GM21390 (cell line): ENCODE results near the gene TCF12.

Source experiments
- ATAC-seq: cut with Tn5 transposase; IDR thresholded peaks from one replicate; pipeline ENCODE4 v1.9.1; 2021; ENCODE audit not compliant: unreplicated experiment

TCF12 gene

DNA sequence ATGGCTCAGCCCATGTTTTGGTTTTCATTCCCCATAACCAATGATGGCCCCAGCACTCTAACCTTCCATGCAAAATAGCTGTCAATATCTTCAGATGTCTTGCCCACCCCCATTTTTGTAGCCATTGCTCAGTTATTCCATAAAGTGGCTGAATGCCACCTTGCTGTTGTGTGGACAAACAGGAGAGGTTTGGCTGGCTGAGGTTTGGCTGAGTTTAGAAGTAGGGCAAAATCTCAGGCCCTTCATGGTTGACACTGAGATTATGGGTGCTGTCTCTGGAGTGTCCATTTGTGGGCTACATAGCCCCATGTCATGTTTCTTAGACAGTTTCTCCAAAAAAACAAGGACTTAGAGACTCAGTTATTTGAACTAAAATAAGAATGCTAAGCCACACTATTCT lies 96.9 kb downstream of the TCF12 start:
- no peak for ATAC-seq

DNA sequence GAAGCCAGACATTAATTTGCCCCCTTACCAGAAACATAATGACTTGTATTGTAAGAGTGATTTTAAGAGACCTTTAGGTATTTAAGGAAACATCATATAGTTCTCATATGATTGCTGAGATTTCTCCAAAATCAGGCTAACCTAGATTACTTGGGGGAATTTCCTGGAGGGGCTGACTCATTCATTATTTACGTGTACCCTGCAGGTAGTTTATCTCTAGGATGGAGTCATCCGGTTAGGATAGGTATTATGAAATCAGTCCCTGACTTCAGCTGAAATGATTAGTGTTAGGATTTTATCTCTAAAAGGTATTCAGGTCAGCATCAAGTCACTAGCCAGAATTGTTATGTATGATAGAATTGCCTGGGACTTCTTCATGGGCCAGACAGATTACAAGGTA lies 97.5 kb downstream of the TCF12 start:
- no peak for ATAC-seq

DNA sequence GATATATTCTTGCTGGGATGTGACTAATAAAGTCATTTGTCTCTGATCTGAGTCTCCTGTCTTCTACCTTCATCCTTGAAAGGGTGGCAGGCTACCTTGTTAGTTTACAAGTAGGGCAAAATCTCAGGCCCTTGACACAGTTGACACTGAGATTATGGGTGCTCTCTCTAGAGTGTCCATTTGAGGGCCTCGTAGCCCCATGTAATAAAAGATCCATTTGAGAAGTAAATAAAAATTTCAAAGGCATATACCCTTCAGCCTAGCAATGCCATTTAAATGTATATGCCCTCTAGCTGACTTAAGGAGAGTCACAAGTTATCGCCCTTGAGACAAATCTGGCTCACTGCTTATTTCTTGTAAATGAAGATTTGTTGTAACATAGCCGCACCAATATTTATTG lies 98.6 kb downstream of the TCF12 start:
- ATAC-seq: no peak

DNA sequence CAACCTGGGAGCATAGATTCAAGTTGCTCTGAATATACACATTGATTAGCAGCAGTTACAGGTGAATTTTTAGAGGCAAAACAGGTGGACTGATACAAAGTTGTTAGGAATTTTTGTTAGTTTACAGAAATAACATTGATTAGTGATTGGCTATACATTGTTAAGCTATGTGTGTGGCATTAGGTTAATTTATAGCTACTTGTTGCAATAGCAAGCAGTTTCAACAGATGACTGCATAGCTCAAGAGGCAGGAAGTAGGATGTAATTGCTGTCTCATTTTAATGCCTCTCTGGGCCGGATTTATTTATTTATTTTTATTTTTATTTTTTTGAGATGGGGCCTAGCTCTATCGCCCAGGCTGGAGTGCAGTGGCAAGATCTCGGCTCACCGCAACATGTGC lies 99.7 kb downstream of the TCF12 start:
- ATAC-seq: no peak

DNA sequence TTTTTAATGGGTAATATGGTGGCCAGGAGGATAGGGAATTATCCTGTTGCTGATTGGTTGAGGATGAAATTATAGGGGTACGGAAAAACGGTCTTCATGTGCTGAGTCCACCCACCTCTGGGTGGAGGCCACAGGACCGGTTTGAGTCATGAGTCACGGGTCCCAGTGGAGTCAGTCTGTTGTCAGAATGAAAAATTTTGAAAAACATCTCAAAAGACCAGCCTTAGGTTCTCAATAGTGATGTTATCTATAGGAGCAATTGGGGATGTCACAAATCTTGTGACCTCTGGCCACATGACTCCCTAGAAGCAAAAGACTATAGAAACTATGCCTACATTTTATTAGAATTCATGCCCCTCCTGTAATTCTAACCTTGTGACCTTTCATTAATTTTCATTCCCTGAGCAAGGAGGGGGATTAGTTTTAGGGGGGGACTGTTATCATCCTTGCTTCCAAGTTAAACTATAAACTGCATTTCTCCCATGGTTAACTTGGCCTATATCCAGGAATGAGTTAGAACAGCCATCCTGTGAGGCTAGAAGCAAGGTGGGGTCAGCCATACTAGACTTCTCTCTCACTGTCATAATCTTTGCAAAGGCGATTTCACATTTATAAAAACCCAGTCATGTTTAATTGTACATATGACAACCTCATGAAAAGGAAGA lies 101.2 kb downstream of the TCF12 start:
- no peak for ATAC-seq

DNA sequence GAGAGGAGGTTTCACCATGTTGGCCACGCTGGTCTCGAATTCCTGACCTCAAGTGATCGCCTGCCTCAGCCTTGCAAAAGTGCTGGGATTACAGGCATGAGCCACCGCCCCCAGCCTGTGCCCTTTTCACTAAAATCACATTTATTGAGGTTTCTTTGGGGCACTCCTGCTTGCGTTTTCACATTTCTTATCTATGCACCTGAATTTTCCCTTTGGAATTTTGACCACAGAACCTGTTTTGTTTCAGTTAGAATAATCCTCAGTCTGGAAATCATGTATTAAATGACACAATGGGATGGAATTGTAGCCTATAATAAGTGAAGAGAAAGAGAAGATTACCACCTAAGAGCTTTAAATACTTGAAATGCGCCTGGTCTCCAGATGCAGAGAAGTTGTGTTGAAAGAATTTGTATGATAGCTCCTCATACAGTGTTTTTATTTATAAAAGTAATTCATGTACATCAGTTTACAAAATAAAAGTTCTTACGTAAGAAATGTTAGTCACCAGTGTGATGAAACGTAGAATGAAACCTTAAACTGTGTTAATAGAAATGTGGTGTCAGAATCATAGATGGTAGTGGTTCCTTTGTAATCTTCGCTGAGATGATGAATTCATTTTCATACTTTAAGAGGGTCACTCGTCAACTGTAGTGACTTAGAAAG lies 107.0 kb downstream of the TCF12 start:
- ATAC-seq: no peak

DNA sequence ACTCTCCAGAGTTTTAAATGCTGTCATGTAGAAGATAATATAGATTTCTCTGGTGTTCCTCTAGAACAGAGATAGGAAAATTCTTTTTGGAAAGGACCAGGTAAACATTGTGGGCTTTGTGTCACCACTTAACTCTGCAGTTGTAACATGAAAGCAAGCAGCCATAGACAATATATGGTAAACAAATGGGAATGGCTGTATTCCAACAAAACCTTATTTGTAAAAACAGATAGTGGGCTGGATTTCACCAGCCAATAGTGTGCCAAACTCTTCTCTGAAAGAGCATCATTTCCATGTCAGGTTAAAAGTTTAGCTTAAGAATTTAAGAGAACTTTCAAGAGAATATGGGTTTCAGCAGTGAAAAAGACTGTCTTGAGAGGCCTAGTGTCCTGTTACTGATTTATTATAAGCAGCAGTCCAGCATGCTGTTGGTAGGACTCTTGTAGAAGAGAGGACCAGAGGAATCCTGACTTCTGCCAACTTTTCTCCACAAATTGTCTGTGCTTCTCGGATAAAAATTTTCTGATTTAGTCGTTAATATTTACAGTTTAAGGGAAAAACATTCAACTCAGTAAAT lies 107.7 kb downstream of the TCF12 start:
- no peak for ATAC-seq

DNA sequence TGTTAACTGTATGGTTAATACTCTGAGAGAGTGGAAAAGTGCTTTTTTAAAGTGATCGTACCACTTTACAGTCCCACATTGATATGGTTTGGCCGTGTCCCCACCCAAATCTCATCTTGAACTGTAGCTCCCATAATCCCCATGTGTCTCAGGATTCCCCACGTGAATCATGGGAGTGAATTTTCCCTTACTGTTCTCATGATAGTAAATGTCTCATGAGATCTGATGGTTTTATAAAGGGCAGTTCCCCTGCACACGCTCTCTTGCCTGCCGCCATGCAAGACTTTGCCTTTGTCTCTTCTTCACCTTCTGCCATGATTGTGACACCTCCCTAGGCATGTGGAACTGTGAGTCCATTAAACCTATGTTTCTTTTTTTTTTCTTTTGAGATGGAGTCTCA lies 109.2 kb downstream of the TCF12 start:
- ATAC-seq: no peak

DNA sequence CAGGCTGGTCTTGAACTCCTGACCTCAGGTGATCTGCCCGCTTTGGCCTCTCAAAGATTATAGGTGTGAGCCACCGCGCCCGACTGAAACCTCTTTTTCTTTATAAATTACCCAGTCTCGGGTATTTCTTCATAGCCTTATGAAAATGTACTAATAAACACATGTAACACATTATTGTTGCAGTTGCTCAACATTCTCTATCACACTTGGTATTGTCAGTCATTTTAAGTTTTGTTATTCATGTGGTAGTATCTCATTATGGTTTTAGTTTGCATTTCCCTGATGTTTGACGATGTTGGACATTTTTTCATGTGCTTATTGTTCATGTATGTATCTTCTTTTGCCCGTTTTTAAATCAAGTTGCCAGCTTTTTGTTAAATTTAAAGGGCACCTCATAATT lies 109.7 kb downstream of the TCF12 start:
- ATAC-seq: no peak

DNA sequence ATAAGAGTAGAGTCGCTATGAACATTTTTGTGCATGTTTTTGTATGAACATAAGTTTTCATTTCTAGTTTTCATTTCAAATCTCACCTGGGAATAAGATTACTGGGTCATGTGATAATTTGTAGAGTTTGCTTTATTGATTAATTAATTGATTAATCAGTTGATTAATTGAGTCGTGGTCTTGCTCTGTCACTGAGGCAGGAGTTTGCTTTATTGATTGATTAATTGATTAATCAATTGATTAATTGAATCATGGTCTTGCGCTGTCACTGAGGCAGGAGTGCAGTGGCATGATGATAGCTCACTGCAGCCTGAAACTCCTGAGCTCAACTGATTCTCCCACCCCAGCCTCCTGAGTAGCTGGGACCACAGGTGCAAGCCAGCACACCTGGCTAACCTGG lies 111.6 kb downstream of the TCF12 start:
- ATAC-seq: no peak

DNA sequence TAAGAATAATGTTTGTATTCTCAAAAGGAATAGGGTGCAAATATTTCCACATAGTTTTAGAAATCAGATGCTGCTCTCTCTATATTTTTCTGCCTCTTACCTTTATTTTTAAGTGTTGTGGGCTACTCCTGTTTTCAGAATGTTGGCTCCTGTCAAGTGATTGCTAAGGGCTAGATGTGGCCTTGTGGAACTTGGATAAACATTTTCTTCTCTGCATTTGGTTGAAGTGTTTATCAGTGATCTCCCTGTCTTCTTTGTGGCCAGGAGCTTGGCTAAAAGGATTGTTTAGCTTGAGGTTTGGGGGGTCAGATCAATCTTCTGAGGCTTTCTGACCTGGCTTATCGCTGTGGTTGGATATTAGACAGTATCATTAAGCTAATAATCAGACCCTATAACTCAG lies 112.6 kb downstream of the TCF12 start:
- ATAC-seq: no peak

DNA sequence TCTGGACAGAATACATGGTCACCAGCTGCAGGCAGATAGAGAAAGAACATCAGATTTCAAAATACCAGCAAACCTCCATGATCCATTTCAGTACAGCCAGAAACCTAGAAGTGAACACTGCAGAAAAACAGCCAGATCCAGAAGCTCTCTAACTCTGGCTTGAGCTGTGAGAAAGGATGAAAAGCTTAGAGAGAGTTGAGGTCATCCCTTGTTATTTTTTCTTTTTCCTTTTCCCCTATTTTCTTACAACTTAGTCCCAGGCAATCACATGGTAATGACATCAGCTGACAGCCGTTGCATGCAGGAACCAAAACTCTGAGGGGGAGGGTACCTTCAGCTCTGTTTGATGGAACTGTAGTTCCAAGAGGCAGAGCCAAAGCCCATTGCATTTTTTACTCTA lies 113.2 kb downstream of the TCF12 start:
- ATAC-seq: no peak

DNA sequence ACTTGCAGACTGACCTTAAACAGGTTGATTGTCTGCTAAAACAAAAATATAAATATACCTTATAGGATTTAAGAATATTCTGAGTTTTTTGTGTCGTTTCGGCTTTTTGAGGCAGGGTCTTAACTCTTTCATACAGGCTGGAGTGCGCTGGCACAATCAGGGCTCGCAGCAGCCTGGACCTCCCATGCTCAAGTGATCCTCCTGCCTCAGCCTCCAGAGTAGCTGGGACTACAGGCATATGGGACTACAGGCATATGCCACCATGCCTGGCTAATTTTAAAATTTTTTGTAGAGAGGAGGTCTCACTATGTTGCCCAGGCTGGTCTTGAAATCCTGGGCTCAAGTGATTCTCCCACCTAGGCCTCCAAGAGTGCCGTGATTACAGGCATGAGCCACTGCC lies 113.9 kb downstream of the TCF12 start:
- no peak for ATAC-seq

DNA sequence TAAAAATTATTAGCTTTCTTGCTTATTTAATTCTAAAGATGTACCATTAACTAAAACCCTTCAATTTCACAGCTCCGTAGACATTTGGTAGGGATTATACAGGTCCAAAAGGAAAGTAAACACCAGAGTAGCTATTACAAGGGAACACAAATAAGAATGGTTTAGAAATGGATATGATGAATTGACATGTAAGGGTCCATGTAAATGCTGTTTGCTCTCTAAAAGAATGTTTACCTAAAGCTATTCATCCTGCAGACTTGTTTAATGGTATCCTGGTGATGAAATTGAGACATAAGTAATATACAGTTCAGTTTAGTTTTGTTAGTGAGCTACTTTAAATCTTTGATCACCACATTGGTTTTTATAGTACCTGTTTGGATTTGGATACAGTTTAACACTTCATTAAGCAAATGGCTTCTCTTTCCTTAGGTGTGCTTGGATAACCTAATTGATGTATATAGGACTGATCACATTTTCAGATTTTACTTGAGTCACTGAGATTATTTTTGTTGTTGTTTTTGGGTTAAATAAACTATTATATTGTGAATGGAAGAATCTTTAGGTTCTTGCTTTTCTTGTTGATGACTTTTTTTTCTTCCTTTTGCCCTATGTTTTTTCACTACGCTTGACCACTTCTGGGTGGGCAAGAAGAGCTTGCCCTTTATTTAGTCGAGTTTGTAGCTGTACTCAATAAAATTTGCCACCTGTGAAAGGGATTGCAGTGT lies 115.4 kb downstream of the TCF12 start:
- no peak for ATAC-seq

DNA sequence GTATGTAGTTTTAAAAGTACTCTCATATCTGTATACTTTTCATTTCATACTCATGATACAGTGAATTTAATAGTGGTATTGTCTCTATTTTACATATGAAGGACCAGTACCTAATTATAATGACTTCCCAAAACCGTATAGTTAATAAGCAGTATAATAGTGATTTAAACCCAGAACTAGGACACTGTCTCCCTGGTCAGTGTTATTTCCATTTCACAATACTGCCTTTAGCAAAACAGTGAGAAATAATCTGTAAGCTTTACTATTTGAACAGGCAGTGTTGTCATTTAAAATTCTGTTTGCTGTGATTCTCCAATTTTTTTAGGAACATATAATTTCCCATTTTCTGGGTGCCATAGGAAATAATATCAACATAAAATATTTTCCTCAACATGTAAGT lies 116.2 kb downstream of the TCF12 start:
- ATAC-seq: no peak

DNA sequence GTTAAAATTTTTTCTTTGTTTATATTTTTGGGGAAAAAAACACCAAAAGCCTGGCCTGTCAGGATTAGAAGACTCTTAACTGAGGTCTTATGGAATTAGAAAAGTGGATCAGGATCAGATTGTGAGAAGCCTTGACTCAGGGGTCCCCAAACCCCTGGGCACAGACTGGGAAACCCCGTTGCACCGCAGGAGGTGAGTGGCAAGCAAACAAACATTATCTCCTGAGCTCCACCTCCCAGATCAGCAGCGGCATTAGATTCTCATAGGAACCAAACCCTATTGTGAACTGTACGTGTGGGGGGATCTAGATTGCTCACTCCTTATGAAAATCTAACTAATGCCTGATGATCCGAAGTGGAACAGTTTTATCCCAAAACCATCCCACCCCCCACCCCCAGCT lies 117.2 kb downstream of the TCF12 start:
- no peak for ATAC-seq

DNA sequence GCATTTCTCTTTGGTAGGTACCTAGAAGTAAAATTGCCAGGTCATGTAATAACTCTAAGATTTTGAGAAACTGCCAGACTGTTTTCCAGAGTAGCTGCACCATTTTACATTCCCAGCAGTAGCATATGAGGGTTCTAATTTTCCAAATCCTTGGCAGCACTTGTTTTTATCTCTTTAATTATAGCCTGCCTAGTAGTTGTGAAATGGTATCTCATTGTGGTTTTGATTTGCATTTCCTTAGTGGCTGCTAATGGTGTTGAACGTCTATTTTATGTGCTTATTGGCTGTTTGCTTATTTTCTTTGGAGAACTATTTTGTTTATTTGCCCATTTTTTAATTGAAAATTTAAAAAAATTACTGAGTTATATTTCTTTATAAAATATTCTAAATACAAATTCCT lies 117.9 kb downstream of the TCF12 start:
- ATAC-seq: no peak

DNA sequence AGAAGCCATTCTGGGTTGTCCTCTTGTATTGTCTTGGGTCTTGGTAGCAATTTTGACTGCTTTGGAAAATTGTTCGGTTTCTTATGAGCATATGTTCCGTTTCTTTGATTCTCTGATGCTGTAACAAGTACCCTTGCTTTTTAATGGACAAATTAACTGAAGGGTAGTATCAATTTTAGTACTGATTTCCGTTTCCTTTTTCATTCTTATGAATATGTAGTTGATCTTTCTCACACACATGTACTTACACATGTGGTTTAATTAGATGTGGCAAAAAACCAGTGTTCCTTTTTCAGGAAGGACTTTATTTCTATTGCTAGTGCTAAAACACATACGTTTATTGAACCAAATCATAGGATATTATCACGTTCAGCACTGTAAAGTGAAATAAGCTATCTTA lies 119.1 kb downstream of the TCF12 start:
- ATAC-seq: no peak

DNA sequence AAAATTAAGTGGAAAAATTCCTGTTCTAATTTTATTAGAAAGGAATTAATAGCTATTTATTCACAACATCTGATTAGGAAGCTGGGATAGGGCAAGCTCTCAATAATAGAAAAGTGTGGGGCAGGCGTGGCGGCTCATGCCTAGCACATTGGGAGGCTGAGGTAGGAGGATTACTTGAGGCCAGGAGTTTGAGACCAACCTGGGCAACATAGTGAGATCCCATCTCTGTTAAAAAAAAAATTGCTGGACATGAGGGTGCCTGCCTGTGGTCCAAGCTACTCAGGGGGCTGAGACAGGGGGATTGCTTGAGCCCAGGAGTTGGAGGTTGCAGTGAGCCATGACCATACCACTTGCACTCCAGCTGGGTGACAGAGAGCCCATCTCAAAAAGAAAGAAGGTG lies 119.6 kb downstream of the TCF12 start:
- no peak for ATAC-seq

DNA sequence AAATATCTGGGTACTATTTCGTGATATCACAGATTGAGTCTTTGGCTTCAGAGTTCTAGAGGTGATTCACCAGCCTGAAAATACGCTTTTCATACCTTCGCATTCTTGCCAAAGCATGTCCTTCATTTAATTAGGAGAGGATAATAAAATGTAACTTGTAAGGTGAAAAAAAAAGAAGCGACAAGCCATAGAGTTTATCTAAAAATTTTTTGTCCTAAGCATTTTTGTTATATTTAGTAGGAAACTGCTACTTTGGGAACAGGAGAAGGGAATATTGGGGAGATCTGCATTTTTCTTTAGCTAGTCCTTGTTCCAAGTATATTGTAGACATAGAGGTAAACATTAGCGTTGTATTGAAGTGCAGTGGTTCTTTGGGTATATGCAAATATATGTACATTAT lies 120.1 kb downstream of the TCF12 start:
- ATAC-seq: no peak

DNA sequence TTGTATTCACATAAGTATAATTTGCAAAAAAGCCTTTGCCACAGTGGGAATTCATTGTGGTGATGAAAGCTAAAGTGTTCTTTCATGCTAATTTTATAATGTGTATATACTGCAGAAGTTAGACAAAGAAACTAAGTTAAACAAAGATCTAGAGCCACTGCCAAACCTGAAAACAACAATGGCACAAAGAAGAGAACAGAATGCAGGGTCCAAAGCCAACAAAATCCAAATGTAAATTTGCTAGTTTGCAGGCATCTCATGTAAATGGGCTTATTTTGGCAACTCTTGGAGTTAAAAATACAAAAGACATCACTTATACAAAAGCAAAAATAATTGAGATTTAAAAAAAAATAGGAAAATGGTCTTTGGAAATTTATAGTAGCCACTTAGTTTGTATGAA lies 123.0 kb downstream of the TCF12 start:
- no peak for ATAC-seq

DNA sequence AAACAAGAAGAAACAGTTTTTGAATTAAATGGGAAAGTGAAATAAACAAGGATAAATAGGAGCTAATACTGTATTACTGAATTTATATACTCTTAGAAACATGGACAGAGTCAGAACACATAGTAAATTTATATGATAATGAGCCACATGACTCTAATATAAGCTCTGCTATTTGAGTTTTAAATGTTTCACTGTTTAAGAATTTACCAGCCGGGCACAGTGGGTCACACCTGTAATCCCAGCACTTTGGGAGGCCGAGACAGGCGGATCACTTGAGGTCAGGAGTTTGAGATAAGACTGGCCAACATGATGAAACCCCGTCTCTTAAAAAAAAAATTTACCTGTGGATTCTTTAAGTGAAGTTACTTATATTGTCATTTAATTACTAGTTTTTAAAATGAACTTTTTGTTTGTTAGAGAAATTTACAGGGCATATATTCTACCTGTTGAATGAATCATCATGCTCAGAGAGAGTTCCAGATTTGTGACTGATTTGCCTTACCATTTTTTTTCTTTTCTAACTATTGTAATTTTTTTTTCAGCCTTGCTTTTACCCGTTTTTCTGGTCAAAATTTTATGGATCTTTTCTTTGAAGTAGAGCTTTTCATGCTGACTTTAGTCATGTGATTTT lies 125.7 kb downstream of the TCF12 start:
- no peak for ATAC-seq
